GM19372 (cell line): Measurements from ENCODE around the gene TXNL1.
A peak's percentile ranks its signal among the peaks of the same experiment; 100 is the strongest.
"Not testable (repeated sequence)": the region's sequence is repeated elsewhere in the genome, so short reads cannot be mapped to it uniquely, and the experiment has no call there.

ENCODE experiments used
- ATAC-seq: cut with Tn5 transposase; IDR thresholded peaks from one replicate; pipeline ENCODE4 v1.9.1; 2021; ENCODE audit warnings: mild to moderate bottlenecking, low read depth, moderate library complexity; ENCODE audit not compliant: unreplicated experiment

The TXNL1 gene

GRCh38 chr18:56638232-56639103 is at the start of gene TXNL1:
Gene TXNL1, minus strand, starts transcription at chr18:56638592. Its CDS starts 152 bp downstream, at chr18:56638440.
- peak; percentile 92 for ATAC-seq

- no peak for ATAC-seq
These were observed 45.9 kb upstream of the TXNL1 start for GRCh38 chr18:56684277-56684676.

DNA sequence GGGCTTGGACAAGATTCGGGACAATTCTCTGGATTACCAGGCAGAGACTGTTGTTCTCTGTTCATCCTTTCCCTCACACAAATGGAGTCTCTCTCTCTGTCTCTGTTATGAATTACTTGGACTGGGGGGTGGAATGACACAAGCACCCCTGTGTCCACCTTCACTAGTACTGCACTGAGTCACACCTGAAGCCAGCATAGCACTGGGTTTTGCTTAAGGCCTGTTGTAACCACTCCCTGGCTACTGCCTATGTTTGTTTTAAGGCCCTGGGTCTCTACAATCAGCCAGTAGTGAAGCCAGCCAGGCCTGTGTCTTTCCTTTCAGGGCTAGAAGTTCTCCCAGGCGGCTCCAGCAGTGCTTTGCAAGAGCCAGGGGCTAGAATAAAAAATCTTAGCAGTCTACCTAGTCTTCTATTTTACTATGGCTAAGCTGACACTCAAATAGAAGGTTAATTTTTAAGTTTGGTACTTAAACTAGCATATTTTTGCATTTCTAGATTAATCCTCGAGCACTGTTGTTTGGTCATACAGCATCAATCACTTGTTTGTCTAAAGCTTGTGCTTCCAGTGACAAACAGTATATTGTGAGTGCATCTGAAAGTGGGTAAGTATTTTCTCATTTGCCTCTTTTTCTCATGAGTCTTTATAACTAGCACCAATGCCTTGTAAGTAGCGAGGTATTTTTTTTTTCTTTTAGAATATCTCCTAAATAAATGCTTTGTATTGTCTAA is 40.6 kb upstream of the TXNL1 start:
- ATAC-seq: no peak

GRCh38 chr18:56676639-56677038 is 38.2 kb upstream of the TXNL1 start:
- no peak for ATAC-seq

DNA sequence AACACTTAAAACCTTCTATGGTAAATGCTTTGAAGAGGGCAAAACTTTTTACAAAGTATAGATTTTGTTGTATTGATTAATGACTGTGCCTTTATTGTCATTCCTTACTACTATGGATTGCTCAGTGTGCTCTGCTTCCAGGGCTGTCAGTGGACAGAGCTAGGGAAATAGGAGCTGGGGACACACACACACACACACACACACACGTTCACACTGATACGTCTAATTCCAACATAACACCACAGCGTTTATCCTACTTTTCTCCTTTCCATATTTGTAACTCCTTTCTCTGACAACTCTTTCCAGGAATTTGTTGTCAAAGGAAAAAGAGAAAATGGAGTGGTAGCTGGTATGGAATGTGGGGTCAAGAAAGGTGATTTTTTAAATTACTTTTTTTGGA is 34.6 kb upstream of the TXNL1 start:
- no peak for ATAC-seq

- no peak for ATAC-seq
These were observed 34.0 kb upstream of the TXNL1 start for GRCh38 chr18:56672391-56672790.

GRCh38 chr18:56662902-56663301 is 24.5 kb upstream of the TXNL1 start:
- ATAC-seq: no peak

DNA sequence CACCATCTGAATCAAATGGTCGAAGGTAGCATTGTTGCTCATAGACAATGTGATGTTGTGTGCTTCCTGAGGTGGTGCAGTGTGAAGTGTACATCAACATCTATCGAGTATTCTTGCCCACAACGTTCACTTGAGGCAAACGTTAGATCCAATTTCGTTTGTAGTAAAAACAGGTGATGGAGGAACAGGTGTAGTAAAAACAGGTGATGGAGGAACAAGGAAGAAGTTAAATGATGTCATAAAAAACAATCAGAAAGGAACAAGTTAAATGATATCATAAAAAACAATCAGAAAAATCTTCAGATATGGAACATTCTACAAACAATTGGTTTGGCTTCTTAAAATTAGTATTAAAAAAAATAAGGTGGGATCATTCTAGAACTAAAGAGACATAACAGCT is 24.1 kb upstream of the TXNL1 start:
- no peak for ATAC-seq

DNA sequence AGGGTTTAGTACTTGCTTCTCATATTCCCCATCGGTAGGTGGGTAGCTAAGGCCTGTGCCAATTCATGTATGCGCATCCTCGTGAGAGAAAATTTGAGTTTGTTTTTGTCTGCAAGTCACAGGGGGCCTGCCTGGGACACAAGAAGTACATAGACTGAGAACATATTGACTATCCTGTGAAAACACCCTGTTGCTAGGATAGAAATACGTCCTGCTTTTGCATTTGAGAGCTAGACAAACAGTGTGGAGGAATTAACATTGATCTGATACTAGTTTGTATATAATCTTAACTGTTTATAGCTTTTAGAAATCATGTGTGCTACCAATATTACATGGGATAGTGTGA is 23.6 kb upstream of the TXNL1 start:
- no peak for ATAC-seq

- ATAC-seq: no peak
These were observed 23.1 kb upstream of the TXNL1 start for GRCh38 chr18:56661360-56662062.

DNA sequence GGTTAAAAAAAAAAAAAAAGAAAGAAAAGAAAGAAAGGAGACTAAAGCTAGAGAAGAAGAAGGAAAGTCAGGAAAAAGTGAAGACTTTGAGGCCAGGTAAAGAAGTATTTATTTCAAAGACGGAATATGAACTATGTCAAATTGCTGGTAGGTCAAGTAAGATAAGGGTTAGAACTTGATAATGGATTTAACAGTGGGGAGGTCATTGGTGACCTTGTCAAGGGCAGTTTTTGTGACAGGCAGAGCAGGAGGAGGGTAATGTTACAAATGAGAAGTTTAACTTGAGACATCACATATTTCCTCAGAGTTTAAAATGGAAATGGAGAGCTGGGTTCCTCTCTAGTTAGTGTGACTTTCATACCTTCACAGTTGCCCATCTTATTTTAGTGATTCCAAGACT is 22.3 kb upstream of the TXNL1 start:
- ATAC-seq: no peak

GRCh38 chr18:56659111-56659510 is 20.7 kb upstream of the TXNL1 start:
- no peak for ATAC-seq

- no peak for ATAC-seq
These were observed 19.9 kb upstream of the TXNL1 start for GRCh38 chr18:56658261-56658660.

DNA sequence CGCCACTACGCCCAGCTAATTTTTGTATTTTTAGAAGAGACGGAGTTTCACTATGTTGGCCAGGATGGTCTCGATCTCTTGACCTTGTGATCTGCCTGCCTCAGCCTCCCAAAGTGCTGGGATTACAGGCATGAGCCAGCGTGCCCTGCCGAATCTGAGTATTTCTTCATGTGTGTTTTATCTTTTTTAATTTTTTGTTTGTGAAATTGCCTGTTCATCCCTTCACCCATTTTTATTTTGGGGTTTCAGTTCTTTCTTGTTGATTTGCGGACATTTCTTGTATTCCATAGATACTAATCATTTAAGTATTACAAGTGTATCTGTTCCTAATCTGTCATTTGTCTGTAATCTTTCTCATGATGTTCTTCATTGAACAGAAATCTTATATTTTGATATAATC is 15.9 kb upstream of the TXNL1 start:
- ATAC-seq: not testable (repeated sequence)

DNA sequence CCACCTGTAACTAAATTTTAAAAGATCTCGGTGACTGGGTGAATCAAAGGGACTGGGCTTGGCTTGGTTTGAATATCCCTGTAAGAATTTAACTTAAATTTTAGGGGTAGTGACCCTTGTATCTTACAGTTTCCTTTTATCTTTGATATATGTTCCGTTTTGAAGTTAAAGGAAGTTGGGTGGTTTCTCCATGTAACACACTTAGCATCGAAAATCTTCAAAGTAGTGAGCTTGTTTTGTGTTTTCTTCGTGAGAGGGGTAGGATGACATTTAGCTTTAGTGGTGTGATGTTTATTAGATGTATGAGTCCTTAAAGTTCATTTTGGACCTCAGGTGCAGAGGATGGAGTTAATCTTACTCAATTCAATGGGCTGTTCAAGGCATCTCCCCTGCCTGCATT is 14.4 kb upstream of the TXNL1 start:
- ATAC-seq: no peak

- ATAC-seq: no peak
These were observed 13.3 kb upstream of the TXNL1 start for GRCh38 chr18:56651771-56652092.

- ATAC-seq: peak; percentile 96
These were observed 12.8 kb upstream of the TXNL1 start, which contains the start of gene WDR7 for GRCh38 chr18:56650944-56651770. Gene WDR7, plus strand, starts transcription at chr18:56651359. Its CDS starts 21,157 bp downstream, at chr18:56672516.

DNA sequence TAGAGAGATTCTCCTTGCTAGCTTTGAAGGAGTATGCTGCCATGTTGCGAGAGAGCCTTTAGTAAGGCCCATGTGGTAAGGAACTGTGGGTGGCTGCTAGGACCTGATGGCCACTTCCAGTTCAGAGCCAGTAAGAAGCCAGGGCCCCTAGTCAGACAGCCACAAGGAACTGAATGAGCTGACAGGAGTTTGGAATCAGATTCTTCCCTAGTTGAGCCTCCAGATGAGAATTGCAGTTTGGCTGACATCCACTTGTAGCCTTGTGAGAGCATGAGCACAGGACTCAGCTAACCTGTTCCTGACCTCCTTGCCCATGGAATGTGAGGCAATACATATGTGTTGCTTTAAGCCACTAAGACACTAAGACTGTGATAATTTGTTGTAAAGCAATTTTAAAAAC is 11.6 kb upstream of the TXNL1 start:
- ATAC-seq: no peak

DNA sequence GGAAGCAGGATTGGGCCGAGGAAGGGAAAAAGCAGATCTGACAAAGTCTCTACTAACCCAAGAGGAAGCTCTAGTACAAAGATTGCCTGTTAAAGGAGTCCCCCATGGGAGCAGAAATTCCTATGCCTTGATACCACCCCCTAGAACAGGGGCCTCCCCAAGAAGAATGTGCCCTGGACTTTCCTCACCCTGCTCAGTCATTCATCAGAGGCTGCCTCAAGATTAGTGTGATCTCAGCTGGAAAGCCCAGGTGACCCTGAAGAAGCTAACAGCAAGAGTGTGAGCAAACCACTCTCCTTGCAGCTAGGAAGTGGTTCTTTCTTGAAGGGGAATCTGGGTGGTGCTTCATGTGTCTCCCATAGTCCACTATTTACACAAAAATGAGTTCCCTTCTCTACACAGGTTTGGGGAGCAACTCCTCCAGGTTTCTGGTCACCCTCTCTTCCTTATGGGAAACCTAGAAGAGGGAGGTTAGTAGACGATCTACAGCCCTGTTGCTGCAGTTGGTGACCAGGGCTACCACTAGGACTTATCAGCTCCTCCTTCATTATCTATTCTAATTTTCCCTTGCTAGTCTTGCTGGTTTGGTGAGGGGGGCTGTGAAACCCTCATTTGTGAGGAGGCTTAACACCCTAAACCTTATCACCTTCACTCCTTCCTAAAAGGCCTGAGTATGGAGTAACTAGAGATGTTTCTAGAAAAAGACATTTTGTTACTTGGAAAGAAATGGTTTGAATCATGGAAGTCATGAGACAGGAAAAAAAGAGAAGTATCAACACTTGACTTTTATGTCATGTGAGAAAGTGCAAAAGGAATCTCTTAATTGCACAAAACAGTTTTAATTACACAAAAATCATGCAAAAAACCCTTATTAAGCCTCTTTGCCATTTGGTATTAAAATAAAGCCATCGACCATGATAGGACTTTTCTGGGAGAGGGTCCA is 9.8 kb upstream of the TXNL1 start:
- no peak for ATAC-seq
